Measurements from ENCODE around the gene SRCAP.

SRCAP gene

DNA sequence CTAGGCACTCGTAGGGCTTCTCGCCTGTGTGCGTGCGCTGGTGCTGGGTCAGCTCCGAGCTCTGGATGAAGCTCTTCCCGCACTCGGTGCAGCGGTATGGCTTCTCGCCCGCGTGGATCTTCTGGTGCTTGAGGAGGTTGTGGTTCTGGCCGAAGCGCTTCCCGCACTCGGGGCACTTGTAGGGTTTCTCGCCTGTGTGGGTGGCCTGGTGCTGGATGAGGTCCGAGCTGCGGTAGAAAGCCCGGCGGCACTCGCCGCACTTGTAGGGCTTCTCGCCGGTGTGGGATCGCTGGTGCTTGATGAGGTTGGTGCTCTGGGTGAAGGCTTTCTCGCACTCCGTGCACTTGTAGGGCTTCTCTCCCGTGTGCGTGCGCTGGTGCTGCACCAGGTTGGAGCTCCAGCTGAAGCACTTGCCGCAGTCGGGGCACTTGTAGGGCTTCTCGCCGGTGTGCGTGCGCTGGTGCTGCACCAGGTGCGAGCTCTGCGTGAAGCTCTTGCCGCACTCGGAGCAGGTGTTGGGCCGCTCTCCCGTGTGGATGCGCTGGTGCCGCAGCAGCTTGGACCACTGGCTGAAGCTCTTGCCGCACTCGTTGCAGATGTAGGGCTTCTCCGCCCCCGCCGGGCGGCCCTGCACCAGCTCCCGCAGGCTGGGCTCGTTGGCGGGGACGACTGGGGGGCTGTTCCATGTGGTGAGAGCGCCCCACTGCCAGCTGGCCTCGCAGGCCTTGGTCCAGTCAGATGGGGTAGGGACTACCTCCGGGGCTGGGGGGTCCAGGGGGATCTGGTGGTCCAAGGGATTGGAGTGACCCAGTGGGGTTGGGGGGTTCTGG, 84.5 kb downstream of the SRCAP start:
- peaks cover 3% of the 10 kb centered on the region; the same call in 1 of the 2 replicates for H3K27me3 ChIP-seq (ENCODE audit: insufficient read depth, low read depth)
- TF ChIP-seq, protein P1, sequence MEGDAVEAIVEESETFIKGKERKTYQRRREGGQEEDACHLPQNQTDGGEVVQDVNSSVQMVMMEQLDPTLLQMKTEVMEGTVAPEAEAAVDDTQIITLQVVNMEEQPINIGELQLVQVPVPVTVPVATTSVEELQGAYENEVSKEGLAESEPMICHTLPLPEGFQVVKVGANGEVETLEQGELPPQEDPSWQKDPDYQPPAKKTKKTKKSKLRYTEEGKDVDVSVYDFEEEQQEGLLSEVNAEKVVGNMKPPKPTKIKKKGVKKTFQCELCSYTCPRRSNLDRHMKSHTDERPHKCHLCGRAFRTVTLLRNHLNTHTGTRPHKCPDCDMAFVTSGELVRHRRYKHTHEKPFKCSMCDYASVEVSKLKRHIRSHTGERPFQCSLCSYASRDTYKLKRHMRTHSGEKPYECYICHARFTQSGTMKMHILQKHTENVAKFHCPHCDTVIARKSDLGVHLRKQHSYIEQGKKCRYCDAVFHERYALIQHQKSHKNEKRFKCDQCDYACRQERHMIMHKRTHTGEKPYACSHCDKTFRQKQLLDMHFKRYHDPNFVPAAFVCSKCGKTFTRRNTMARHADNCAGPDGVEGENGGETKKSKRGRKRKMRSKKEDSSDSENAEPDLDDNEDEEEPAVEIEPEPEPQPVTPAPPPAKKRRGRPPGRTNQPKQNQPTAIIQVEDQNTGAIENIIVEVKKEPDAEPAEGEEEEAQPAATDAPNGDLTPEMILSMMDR (conservative IDR thresholded peaks at IDR 0.05; ENCODE audit: low read depth, low read length): no peak
- no peak overlapping the region for H3K9ac ChIP-seq
- H3K79me2 ChIP-seq (ENCODE audit: insufficient read depth, low read depth): no peaks in the 10 kb centered on the region
- H2AFZ ChIP-seq (ENCODE audit: low read depth): no peak overlapping the region
- no peaks in the 10 kb centered on the region for H3K36me3 ChIP-seq (ENCODE audit: insufficient read depth)
- H3K4me2 ChIP-seq: no peak overlapping the region
- no peak overlapping the region for H3K27ac ChIP-seq
- no peak overlapping the region for H3K4me3 ChIP-seq (IDR thresholded peaks at IDR 0.05; ENCODE audit: insufficient read depth, low read depth, low read length)
- H3K4me1 ChIP-seq (ENCODE audit: low read depth, poor library complexity, severe bottlenecking): peaks cover 5% of the 10 kb centered on the region
- H4K20me1 ChIP-seq (ENCODE audit: insufficient read depth): no peaks in the 10 kb centered on the region

DNA sequence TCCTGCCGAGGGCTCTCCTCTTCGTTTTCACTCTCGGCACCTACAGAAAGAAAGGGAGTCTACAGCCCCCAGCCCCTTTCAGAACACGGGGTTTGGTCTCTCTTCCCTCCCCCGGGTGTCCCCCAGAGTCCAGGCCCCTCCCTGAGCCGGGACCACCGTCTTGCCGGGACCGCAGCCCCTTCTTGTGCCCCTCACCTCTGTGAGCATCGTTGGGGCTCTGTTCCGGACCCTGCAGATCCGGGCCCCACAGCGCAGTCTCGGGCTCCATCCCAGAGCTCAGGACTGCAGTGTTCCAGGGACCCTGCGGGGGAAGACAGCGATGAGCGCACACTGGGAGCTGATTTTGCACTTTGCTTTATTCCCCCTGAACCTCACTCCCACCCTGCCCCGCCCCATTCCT, 85.2 kb downstream of the SRCAP start:
- no peak overlapping the region for H3K4me2 ChIP-seq
- H3K9ac ChIP-seq: no peak overlapping the region
- no peaks in the 10 kb centered on the region for H3K36me3 ChIP-seq (ENCODE audit: insufficient read depth)
- no peaks in the 10 kb centered on the region for H4K20me1 ChIP-seq (ENCODE audit: insufficient read depth)
- H2AFZ ChIP-seq (ENCODE audit: low read depth): no peak overlapping the region
- TF ChIP-seq, protein P1 (conservative IDR thresholded peaks at IDR 0.05; ENCODE audit: low read depth, low read length): no peak
- H3K27me3 ChIP-seq (ENCODE audit: insufficient read depth, low read depth): peaks cover 3% of the 10 kb centered on the region; the same call in 1 of the 2 replicates
- H3K4me3 ChIP-seq (IDR thresholded peaks at IDR 0.05; ENCODE audit: insufficient read depth, low read depth, low read length): no peak overlapping the region
- no peak overlapping the region for H3K27ac ChIP-seq
- H3K79me2 ChIP-seq (ENCODE audit: insufficient read depth, low read depth): no peaks in the 10 kb centered on the region
- peaks cover 5% of the 10 kb centered on the region for H3K4me1 ChIP-seq (ENCODE audit: low read depth, poor library complexity, severe bottlenecking)

DNA sequence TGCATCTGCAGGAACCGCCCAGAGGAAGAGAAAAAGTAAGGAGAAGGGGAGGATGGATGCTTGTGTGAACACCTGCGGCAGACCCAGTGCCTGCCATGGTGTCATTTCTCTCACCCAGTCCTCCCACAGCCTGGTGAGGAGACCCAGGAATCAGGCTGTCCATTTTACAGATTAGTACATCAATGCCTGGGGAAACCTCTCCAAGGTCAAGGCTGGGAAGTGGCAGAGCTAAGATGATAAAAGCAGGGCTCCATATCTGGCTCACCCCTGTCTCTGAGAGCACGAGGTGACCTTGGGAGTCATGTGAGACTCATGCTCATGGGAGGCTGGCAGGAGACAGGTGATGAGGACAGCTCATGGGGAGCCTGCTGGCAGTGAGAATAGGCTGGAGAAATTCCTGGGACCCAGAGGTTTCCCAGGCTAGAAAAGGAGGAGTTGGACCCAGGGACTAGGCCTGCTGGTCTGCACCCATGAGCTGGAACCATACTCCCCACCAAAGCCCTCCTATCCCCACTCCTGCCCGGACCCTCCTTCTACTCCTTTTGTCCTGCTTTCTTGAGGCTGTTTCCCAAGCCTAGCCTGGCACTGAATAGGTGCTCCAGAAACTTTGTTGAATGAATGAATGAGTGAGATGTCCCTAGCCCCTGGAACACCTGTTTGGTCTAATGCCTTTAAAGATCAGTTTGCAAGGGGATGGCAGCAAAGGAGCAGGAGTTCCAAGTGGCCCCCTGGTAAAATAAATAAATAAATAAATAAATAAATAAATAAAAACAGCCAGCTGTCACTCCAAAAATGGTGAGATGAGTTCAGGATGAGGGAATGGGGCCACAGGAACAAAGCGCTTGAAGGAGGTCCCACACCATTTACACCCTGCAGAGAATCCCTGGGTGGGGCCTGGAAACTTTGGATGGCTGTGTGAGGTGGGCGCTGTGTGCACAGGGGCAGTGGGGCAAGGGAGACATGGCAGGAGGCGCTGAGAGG, 86.4 kb downstream of the SRCAP start:
- TF ChIP-seq, protein P1 (conservative IDR thresholded peaks at IDR 0.05; ENCODE audit: low read depth, low read length): no peak
- Histone ChIP-seq H2AFZ (ENCODE audit: low read depth) (no peak overlapping the region), H3K4me3 (IDR thresholded peaks at IDR 0.05; ENCODE audit: insufficient read depth, low read depth, low read length) (no peak overlapping the region), H3K27me3 (ENCODE audit: insufficient read depth, low read depth) (peaks cover 3% of the 10 kb centered on the region; the same call in 1 of the 2 replicates), H3K4me1 (ENCODE audit: low read depth, poor library complexity, severe bottlenecking) (peaks cover 5% of the 10 kb centered on the region), H4K20me1 (ENCODE audit: insufficient read depth) (no peaks in the 10 kb centered on the region), H3K27ac (no peak overlapping the region), H3K79me2 (ENCODE audit: insufficient read depth, low read depth) (no peaks in the 10 kb centered on the region), H3K36me3 (ENCODE audit: insufficient read depth) (no peaks in the 10 kb centered on the region), H3K9ac (no peak overlapping the region), H3K4me2 (no peak overlapping the region; the same call in 1 of the 2 replicates)

DNA sequence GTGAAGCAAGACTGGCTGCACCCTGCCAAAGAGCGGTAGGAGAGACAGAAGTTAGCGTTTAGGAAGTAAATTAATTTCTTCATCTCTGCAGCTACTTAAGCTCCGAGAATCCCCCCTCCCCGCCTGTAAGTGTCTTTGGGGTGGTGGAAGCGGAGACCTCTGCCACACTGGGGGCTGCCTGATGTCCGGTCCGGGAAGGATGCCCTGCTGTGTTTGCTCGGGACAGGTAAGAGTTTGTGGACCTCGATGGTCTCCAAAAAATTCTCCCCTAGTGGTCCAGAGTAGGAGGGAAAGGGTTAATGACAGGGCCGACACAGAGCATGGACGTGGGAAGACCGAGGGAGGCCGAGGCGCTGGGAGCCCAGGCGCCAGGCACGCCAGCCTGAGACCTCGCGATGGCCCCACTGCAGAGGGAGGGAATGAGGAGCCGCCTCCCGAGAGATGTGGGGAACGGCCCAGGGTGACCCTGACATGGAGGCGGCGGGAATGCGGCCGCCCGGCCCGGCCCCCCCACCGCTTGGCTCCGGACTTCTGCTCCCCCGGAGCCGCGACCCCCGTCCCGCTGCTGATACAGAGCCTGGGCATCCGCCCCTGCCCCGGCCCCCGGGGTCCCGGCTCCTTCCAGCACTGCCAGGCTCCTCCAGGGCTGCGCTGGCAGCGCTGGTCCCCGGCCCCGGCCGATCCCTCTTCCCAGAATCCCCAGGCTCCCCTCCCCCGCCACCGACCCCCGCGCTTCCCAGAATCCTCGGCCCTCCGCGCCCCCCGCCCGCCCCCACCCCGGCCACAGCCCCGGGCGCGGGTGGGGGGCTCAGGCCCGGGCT, 87.4 kb downstream of the SRCAP start:
- no peak overlapping the region for H3K27ac ChIP-seq
- H3K36me3 ChIP-seq (ENCODE audit: insufficient read depth): no peaks in the 10 kb centered on the region
- peak overlapping the region; percentile 68 for H3K4me2 ChIP-seq
- peaks cover 3% of the 10 kb centered on the region; the same call in 1 of the 2 replicates for H3K27me3 ChIP-seq (ENCODE audit: insufficient read depth, low read depth)
- H3K4me3 ChIP-seq (IDR thresholded peaks at IDR 0.05; ENCODE audit: insufficient read depth, low read depth, low read length): no peak overlapping the region
- no peaks in the 10 kb centered on the region for H3K79me2 ChIP-seq (ENCODE audit: insufficient read depth, low read depth)
- H2AFZ ChIP-seq (ENCODE audit: low read depth): peak overlapping the region; percentile 97; the same call in 1 of the 2 replicates
- H4K20me1 ChIP-seq (ENCODE audit: insufficient read depth): no peaks in the 10 kb centered on the region
- peak overlapping the region; percentile 70; the same call in 1 of the 2 replicates for H3K9ac ChIP-seq
- H3K4me1 ChIP-seq (ENCODE audit: low read depth, poor library complexity, severe bottlenecking): peaks cover 5% of the 10 kb centered on the region
- TF ChIP-seq, protein P1 (conservative IDR thresholded peaks at IDR 0.05; ENCODE audit: low read depth, low read length): no peak

Data from KMS-11 (cell line).